Tibial artery (tissue), 4 donors: ENCODE data around the gene GRM8.

Experiments
- DNase-seq, 2 donors: peaks; one replicate each; pipeline ENCODE4 v3.0.0-alpha.2; 2019
- H3K27ac ChIP-seq, 2 donors: fragments of 200-600 bp; sonication (generic) in 1 of 2; 1 replicate in 1 of 2; 2 replicates in 1 of 2; pipeline ENCODE4 v1.5.1; 2018 to 2019; ENCODE audit warnings: mild to moderate bottlenecking in 1 of 2
- H3K27me3 ChIP-seq, 2 donors: fragments of 200-600 bp; sonication (generic) in 1 of 2; one replicate each; pipeline versions ENCODE4 v1.5.1 to v1.6.0; 2016 to 2019
- H3K36me3 ChIP-seq, 3 donors: fragments of 200-600 bp; sonication (generic) in 2 of 3; one replicate each; pipeline ENCODE4 v1.5.1; 2016 to 2019; ENCODE audit warnings: mild to moderate bottlenecking in 2 of 3
- H3K4me1 ChIP-seq, 4 donors: fragments of 200-600 bp; sonication (generic) in 2 of 4; 1 replicate in 3 of 4; 2 replicates in 1 of 4; pipeline ENCODE4 v1.5.1; 2016 to 2019
- H3K4me3 ChIP-seq, 2 donors: fragments of 200-600 bp; sonication (generic) in 1 of 2; 1 replicate in 1 of 2; 2 replicates in 1 of 2; pipeline ENCODE4 v1.5.1; 2018 to 2019; ENCODE audit warnings: mild to moderate bottlenecking in 2 of 2
- H3K9me3 ChIP-seq, 3 donors: fragments of 200-600 bp; sonication (generic) in 1 of 3; one replicate each; pipeline ENCODE4 v1.5.1; 2016 to 2019
- CTCF ChIP-seq, 2 experiments: fragments of 200-600 bp in 1 of 2; fragments of 450-650 bp in 1 of 2; IDR thresholded peaks; one replicate each; pipeline ENCODE4 v1.5.1; 2017 to 2019; ENCODE audit warnings: antibody characterized with exemption in 2 of 2, mild to moderate bottlenecking in 1 of 2, moderate library complexity in 1 of 2
- intact Hi-C: fragments of 100-400 bp; cut with DNase I; formaldehyde crosslinking; loops from one replicate; pipeline ENCODE4 v1.15.0; 2023; ENCODE audit warnings: low total_unique reads

Gene GRM8

GRCh38 chr7:126462405-126462804 lies 790.3 kb downstream of the GRM8 start:
- H3K27ac ChIP-seq: no peak overlapping the region
- no peaks in the 10 kb centered on the region for H3K27me3 ChIP-seq
- DNase-seq: no peak
- no peaks in the 10 kb centered on the region for H3K36me3 ChIP-seq
- no peak overlapping the region for H3K4me3 ChIP-seq
- intact Hi-C loops: no loop called here
- H3K9me3 ChIP-seq: no peaks in the 10 kb centered on the region
- no peaks in the 10 kb centered on the region for H3K4me1 ChIP-seq
- no peak for TF ChIP-seq CTCF (IDR thresholded peaks at IDR 0.05)

- Histone ChIP-seq H3K27ac (no peak overlapping the region), H3K36me3 (no peaks in the 10 kb centered on the region), H3K4me1 (no peaks in the 10 kb centered on the region), H3K9me3 (no peaks in the 10 kb centered on the region), H3K27me3 (no peaks in the 10 kb centered on the region), H3K4me3 (no peak overlapping the region)
- intact Hi-C loops: no loop called here
- no peak for TF ChIP-seq CTCF (IDR thresholded peaks at IDR 0.05)
- no peak for DNase-seq
These were observed 792.1 kb downstream of the GRM8 start for GRCh38 chr7:126460664-126461063.

GRCh38 chr7:126453104-126453503 lies 799.6 kb downstream of the GRM8 start:
- no peak overlapping the region for H3K27ac ChIP-seq
- no peaks in the 10 kb centered on the region for H3K4me1 ChIP-seq
- H3K36me3 ChIP-seq: no peaks in the 10 kb centered on the region
- no peak overlapping the region for H3K4me3 ChIP-seq
- TF ChIP-seq CTCF (IDR thresholded peaks at IDR 0.05): no peak
- H3K9me3 ChIP-seq: no peaks in the 10 kb centered on the region
- DNase-seq: no peak
- no peaks in the 10 kb centered on the region for H3K27me3 ChIP-seq
- intact Hi-C loops: no loop called here

- TF ChIP-seq CTCF (IDR thresholded peaks at IDR 0.05): no peak
- Histone ChIP-seq H3K36me3 (no peaks in the 10 kb centered on the region), H3K4me3 (no peak overlapping the region), H3K4me1 (no peaks in the 10 kb centered on the region), H3K27ac (no peak overlapping the region), H3K9me3 (no peaks in the 10 kb centered on the region), H3K27me3 (no peaks in the 10 kb centered on the region)
- DNase-seq: no peak
- intact Hi-C loops: no loop called here
These were observed 802.5 kb downstream of the GRM8 start for GRCh38 chr7:126450269-126450671.

- no peak for DNase-seq
- intact Hi-C loops: no loop called here
- H3K4me3 ChIP-seq: no peak overlapping the region
- TF ChIP-seq CTCF (IDR thresholded peaks at IDR 0.05): no peak
- no peaks in the 10 kb centered on the region for H3K9me3 ChIP-seq
- no peak overlapping the region for H3K27ac ChIP-seq
- H3K36me3 ChIP-seq: no peaks in the 10 kb centered on the region
- H3K4me1 ChIP-seq: no peaks in the 10 kb centered on the region
- H3K27me3 ChIP-seq: no peaks in the 10 kb centered on the region
These were observed 803.0 kb downstream of the GRM8 start for GRCh38 chr7:126449611-126450268.

GRCh38 chr7:126447984-126448383 lies 804.8 kb downstream of the GRM8 start:
- no peaks in the 10 kb centered on the region for H3K4me1 ChIP-seq
- H3K4me3 ChIP-seq: no peak overlapping the region
- H3K9me3 ChIP-seq: no peaks in the 10 kb centered on the region
- H3K27ac ChIP-seq: no peak overlapping the region
- DNase-seq: no peak
- no peaks in the 10 kb centered on the region for H3K27me3 ChIP-seq
- intact Hi-C loops: no loop called here
- no peaks in the 10 kb centered on the region for H3K36me3 ChIP-seq
- no peak for TF ChIP-seq CTCF (IDR thresholded peaks at IDR 0.05)
